HT1080 (cell line): ENCODE data around the gene ECPAS. TPM values are rescaled to one million over a fixed set of nuclear protein-coding genes. Genes with fewer than 3 reads are reported as not detected.

Experiments used
- DNase-seq: peaks from one replicate; pipeline ENCODE4 v3.0.0-alpha.2; 2015; ENCODE audit warnings: low read depth
- small RNA-seq: library from RNA; depleted of rRNA; stranded (forward); fragments of <200 nt; gene quantifications from one replicate; pipeline ENCODE3, GENCODE V24; 2014
- total RNA-seq: library from RNA; depleted of rRNA; stranded (reverse); fragments of >200 nt; shearing (Covaris generic); gene quantifications from 2 replicates; pipeline ENCODE4 v1.2.3, GENCODE V29; 2014; rRNA removed

Gene ECPAS
- total RNA-seq, 1 experiment from 2014 or later, result 59.3 TPM

DNA sequence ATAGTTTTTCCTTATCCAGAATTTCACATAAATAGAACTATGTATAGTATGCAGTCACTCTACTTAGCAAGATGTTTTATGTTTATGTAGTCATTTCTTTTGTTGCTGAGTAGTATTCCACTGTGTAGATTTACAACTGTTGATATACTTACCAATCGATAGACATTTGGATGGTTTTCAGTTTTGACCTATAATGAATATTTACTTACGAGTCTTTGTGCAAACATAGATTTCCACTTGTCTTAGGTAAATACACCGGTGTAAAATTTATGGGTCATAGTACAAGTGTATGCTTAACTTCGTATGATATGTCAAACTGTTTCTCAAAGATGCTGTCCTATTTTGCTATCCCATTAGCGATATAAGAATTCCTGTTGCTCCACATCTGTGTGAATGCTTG, 134.4 kb downstream of the ECPAS start:
- no peak for DNase-seq

DNA sequence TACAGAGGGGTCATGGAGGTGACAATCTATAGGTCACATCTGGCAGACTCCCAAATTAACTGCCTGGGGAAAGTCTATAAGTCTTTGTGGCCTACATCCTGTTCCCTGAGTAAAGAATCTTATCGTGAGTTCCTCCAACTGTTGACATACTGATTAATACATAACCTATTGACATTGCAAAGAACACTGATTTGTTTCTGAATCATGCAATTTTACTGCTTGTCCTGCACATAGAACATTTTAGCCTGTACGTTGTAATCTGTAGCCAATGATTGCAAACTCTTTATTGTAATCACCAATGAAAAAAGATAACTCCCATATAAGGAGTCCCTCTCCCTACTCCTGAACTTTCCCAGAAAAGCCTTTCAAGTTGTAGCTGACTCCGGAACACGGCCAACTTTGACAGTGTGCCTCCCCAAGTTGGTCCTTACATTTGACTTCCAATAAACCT, 135.3 kb downstream of the ECPAS start:
- peak; percentile 2 for DNase-seq

- peak; percentile 20 for DNase-seq
These were observed 149.8 kb downstream of the ECPAS start for GRCh38 chr9:111334318-111334863.

- DNase-seq, result no peak
These were observed 154.1 kb downstream of the ECPAS start, which contains the start of gene OR2K2 for GRCh38 chr9:111330124-111330523. Gene OR2K2, minus strand, starts transcription at chr9:111330224. Its CDS starts 1,791 bp downstream, at chr9:111328433.

DNA sequence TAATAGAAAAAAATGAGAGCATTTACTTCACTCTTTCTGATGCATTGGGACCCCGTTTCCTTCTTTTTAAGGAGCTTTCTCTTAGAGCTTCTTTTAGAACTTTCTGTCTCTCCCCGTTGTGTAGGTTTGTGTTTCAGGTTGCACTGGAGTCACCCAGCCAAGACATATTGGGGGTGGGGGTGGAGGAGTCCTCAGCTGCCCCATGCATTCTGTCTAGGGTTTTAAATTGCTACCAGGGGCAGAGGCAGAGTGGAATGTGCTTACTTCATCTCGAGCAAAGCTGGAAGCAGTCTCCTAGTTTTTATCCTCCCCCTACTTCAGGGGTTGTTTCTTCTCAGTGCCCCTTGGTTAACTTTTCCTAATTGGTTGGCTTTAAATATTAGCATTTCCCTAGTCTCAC, 163.6 kb downstream of the ECPAS start:
- no peak for DNase-seq

DNA sequence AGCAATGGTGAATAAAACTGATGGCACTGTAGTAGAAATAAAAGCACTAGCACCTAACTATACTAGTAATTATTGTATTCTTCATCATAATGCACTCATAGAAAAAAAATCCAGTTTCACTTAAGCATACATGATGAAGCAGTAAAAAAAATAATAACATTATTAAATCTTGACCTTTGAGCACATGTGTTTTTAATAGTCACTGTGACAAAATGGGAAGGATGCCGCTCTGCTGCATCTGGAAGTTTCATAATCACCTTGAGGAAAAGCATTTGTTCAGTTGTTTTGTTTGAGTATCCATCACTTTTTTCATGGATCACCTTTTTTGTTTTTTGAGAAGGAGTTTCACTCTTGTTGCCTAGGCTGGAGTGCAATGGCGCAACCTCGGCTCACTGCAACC, 167.4 kb downstream of the ECPAS start:
- no peak for DNase-seq

Small RNA genes lying within 50 kb of the gene (small RNA-seq; reads per million reads assigned to genes)
- not detected for gene RNA5SP294

Other genes starting within 250 kb of the ECPAS start
- gene OR2K2, start 154.2 kb downstream of the ECPAS start, total RNA-seq, result not detected in 2 replicates
- gene ZNF483, start 40.8 kb upstream of the ECPAS start, total RNA-seq, result not detected in 2 replicates
- 3.9 and 6.5 TPM in 2 replicates for gene PTGR1, start 115.3 kb upstream of the ECPAS start, total RNA-seq
- gene DNAJC25, start 147.0 kb upstream of the ECPAS start, total RNA-seq, result 4.8 and 6.0 TPM in 2 replicates
- gene GNG10, start 177.2 kb upstream of the ECPAS start, total RNA-seq, result 67.1 and 72.0 TPM in 2 replicates